GM18861 (cell line): Measurements from ENCODE around the gene GNG12.

Experiments used
- ATAC-seq: cut with Tn5 transposase; IDR thresholded peaks from one replicate; pipeline ENCODE4 v1.9.1; 2021; ENCODE audit not compliant: unreplicated experiment

The GNG12 gene

GRCh38 chr1:67788238-67788790 is 45.0 kb downstream of the GNG12 start:
- no peak for ATAC-seq

- no peak for ATAC-seq
Observed at GRCh38 chr1:67787746-67788145, 45.5 kb downstream of the GNG12 start.

GRCh38 chr1:67785847-67786753 is 47.2 kb downstream of the GNG12 start:
- no peak for ATAC-seq

GRCh38 chr1:67784545-67785186 is 48.6 kb downstream of the GNG12 start:
- no peak for ATAC-seq

DNA sequence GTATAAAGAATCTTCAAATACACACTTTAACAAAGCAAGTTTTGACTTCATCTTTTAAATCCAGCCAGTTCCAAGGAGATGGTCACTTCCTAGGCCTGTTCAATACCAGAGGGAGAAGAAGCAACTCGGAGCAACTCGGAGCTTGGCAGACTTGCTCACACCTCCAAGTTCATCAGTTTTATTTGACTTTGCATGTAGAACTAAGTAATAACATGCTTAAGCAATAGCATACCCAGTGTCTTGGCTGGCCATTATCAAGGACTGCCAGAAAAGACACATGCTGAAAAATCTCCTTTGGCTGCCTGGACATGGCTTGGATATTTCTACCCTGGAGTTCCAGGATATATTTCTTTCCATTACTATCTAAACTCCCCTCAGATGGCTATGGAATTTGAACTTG is 52.6 kb downstream of the GNG12 start:
- ATAC-seq = no peak

DNA sequence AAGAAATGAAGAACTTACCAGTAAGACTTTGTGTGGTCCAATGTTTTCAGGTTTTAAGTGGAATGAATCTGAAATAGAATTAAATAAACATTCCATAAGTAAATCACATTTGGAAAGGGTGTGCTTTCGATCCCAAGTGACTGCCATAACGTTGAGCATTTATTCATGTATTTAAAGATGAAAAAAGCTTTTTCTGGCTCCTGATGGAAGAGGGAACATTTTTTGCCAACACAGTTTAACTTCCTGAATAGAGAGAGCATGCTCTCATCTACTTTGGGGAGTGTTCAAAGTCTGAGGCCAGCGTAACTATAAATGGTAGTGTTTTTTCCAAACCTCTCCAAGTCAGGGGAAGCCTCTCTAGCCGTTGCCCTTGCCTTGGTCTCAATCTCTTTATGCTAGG is 55.8 kb downstream of the GNG12 start:
- no peak for ATAC-seq

GRCh38 chr1:67777016-67777415 is 56.3 kb downstream of the GNG12 start:
- ATAC-seq = no peak

- no peak for ATAC-seq
Observed at GRCh38 chr1:67773462-67773861, 59.8 kb downstream of the GNG12 start.

DNA sequence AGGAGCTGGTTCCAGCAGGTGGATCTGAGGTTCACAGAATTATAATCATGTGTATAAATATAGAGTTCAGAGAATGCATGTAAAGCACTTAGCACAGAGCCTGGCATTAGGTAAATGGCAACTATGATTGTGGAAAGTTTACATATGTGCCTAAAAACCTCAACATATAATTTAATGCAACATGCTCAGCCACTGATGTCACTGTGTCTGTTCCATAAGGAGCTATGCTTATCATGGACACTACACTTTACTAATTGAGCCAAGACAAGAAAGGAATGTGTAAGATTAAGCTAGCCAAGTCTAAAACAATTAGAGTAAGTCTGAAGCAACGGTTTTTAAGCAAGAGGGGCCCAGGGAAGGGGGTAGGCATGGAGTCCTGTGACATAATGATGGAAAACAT is 61.5 kb downstream of the GNG12 start:
- no peak for ATAC-seq

DNA sequence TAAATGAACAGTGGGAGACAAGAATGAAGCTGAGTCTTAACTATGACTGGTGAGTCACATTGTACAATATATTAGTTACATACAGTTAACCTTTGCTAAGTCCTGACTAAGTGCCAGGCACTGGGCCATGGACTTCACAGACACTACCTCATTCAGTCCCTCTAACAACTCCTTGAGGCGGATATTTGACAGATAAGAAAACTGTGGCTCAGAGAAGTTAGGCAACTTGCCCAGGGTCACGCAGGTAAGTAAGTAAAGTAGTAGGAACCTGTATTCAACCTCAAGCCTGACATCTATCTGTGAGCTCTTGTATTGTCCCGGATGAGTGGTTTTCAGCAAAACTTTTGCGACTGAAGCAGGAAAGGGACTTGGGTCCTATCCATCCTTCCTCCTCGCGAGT is 62.1 kb downstream of the GNG12 start:
- no peak for ATAC-seq

GRCh38 chr1:67769633-67770256 is 63.5 kb downstream of the GNG12 start:
- no peak for ATAC-seq

DNA sequence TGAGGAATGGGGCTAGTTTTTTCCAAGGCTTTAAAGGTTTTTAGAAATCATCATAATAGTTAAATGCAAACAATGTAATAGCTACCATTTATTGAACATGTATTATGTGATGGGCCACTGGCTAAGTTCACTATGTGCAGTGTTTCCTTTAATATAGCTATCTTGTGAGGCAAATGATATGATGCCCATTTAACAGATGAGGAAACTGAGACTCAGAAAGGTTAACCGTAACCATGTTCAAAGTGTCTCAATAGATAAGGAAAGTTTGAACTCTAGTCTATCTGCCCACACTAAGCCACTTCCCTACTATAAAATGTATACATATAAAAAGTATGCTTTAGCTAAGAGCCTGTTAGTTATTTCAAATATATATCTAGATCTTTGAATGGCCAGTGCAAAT is 64.8 kb downstream of the GNG12 start:
- no peak for ATAC-seq

- ATAC-seq = no peak
Observed at GRCh38 chr1:67767103-67767782, 66.0 kb downstream of the GNG12 start.

- no peak for ATAC-seq
Observed at GRCh38 chr1:67766141-67766978, 66.9 kb downstream of the GNG12 start.

GRCh38 chr1:67764633-67765032 is 68.6 kb downstream of the GNG12 start:
- ATAC-seq = no peak

- ATAC-seq = no peak
Observed at GRCh38 chr1:67761730-67762129, 71.5 kb downstream of the GNG12 start.

DNA sequence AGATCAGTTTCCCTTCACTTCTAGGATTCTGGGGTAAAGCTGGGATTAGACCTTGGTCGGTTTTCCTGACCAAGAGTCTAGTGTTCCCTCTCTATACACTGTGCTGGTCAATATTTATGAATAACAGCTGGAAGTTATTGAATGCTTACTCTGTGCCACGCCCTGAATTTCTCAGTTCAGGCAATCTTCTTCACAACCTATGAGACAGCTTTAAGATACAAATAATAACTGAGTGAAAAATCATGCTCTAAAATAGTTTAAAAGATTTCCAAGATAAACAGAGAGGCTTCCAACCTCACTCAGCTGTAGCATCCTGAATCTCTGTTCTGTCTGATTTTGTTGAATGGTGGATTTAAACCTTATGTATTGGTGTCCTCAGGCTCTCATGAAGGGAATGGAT is 72.2 kb downstream of the GNG12 start:
- ATAC-seq = no peak

DNA sequence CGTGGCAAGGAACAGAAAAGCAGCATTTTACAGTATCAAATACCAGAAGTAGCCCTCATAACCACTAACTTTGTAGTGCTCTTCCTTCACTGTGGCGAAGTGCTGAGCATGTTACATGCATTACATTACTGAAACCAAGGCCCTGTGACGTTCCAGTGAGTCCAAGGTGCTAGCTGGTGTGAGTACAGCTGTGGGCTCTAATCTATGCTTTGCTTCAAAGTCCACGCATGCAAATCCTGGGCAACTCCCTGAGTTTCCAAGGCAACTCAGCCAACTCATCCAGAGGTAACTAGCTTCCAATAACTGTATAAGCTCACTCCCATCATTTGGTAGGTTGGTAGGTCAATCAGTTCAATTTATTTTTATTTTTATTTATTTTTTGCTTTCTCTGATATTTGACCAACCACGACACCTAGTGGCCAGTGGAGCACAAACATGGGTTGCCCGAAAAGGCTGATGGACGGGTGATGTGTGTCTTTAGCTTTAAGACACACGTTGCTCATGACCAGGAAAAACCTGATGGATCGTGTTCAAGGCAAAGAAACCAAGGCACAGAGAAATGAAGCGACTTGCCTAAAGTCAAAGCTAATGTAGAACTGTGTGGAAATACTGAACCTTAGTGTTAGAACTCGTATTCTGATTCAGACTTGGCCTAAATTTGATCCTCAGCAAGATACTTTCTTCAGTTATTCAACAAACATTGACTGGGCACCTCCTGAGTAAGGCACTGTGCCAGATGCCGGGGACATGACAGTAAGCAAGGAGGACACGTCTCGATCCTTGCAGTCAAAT is 73.0 kb downstream of the GNG12 start:
- peak; percentile 99 for ATAC-seq

DNA sequence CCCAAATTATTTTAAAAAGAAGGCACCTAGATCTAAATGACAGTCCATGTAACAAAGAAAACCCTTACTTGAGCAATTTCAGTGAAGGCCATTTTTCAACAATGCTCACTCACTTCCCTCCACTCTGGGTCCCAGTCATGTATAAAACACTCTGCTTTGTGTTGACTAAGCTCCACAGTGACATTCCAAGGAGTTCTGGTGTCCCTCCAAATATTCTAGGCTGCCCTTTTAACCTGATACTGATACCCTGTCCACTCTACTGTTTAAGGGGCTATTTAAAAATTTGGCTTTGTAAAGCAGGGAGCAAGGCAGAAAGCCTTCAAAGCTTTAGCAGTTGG is 73.6 kb downstream of the GNG12 start:
- ATAC-seq = no peak

- ATAC-seq = no peak
Observed at GRCh38 chr1:67759066-67759465, 74.2 kb downstream of the GNG12 start.
